Activated CD8-positive, alpha-beta T cell treated with anti-CD3 and anti-CD28 coated beads for 36 hours (primary cell): Measurements from ENCODE around the gene MACROD2. TPM values are rescaled to one million over a fixed set of nuclear protein-coding genes. Genes with fewer than 3 reads are reported as not detected.

Experiments used
- ATAC-seq: fragments of 200-7000 bp; cut with Tn5 transposase; one replicate; pipeline ENCODE4 v1.10.0; 2021; ENCODE audit warnings: mild to moderate bottlenecking, moderate library complexity
- CTCF ChIA-PET: fragments of 350-600 bp; sonication (Branson Sonifier 250); formaldehyde crosslinking; loops from one replicate; lab custom pipeline; 2021; ENCODE audit warnings: antibody characterized with exemption; lab: Charles Lee
- POLR2A ChIA-PET: fragments of 350-600 bp; sonication (Branson Sonifier 250); formaldehyde crosslinking; loops from one replicate; lab custom pipeline; 2021; ENCODE audit warnings: antibody characterized with exemption; lab: Charles Lee
- DNase-seq: peaks from one replicate; pipeline ENCODE4 v3.0.0-alpha.2; 2020
- H3K27ac Mint-ChIP-seq: one replicate; pipeline ENCODE4 v1.8.0; 2021; ENCODE audit warnings: mild to moderate bottlenecking, mixed read lengths
- H3K27me3 Mint-ChIP-seq: one replicate; pipeline ENCODE4 v1.8.0; 2021; ENCODE audit warnings: mixed read lengths
- H3K36me3 Mint-ChIP-seq: one replicate; pipeline ENCODE4 v1.8.0; 2021; ENCODE audit warnings: low read depth, mixed read lengths
- H3K4me1 Mint-ChIP-seq: one replicate; pipeline ENCODE4 v1.8.0; 2021; ENCODE audit warnings: low read depth, mixed read lengths
- H3K4me3 Mint-ChIP-seq: one replicate; pipeline ENCODE4 v1.8.0; 2021; ENCODE audit warnings: mild to moderate bottlenecking, moderate library complexity, mixed read lengths
- H3K9me3 Mint-ChIP-seq: one replicate; pipeline ENCODE4 v1.8.0; 2021; ENCODE audit warnings: mixed read lengths
- intact Hi-C: fragments of 100-400 bp; cut with micrococcal nuclease; formaldehyde crosslinking; loops from one replicate; pipeline ENCODE4 v1.10.0; 2022
- total RNA-seq, 2 experiments: library from RNA; stranded (reverse); gene quantifications; one replicate each; pipeline ENCODE4 v1.2.3, GENCODE V29; 2021
- TF ChIP-seq, protein P1 (sequence below): fragments of 200-600 bp; IDR thresholded peaks from one replicate; pipeline ENCODE4 v1.8.0; 2022; ENCODE audit warnings: antibody characterized with exemption, mild to moderate bottlenecking

Gene MACROD2
- total RNA-seq, 2 experiments from 2014 or later = not detected

DNA sequence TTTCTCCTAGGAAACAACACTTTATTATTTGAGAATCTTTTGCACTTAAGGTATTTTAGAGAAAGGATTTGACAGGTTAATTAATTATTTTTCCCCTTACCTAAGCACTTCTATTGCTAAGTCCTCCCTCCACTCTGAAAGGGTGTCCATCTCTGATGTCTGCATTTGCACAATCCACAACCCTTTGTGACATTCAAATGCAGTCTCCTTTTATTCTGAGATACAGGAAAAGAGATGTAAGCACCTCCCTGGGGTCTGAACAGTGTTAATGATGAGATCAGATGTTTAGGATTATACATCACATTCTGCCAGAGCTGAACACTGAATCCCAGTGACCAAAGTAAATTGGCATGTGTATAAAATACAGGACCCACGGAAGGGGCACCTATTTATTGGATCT, 1206.3 kb downstream of the MACROD2 start:
- peaks cover 4% of the 10 kb centered on the region for H3K4me1 Mint-ChIP-seq
- no peaks in the 10 kb centered on the region for H3K36me3 Mint-ChIP-seq
- no peak overlapping the region for H3K4me3 Mint-ChIP-seq
- peaks cover 6% of the 10 kb centered on the region for H3K9me3 Mint-ChIP-seq
- intact Hi-C loops = no loop called here
- H3K27ac Mint-ChIP-seq = no peak overlapping the region
- ATAC-seq = no peak
- DNase-seq = no peak
- TF ChIP-seq, protein P1, sequence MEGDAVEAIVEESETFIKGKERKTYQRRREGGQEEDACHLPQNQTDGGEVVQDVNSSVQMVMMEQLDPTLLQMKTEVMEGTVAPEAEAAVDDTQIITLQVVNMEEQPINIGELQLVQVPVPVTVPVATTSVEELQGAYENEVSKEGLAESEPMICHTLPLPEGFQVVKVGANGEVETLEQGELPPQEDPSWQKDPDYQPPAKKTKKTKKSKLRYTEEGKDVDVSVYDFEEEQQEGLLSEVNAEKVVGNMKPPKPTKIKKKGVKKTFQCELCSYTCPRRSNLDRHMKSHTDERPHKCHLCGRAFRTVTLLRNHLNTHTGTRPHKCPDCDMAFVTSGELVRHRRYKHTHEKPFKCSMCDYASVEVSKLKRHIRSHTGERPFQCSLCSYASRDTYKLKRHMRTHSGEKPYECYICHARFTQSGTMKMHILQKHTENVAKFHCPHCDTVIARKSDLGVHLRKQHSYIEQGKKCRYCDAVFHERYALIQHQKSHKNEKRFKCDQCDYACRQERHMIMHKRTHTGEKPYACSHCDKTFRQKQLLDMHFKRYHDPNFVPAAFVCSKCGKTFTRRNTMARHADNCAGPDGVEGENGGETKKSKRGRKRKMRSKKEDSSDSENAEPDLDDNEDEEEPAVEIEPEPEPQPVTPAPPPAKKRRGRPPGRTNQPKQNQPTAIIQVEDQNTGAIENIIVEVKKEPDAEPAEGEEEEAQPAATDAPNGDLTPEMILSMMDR = no peak
- POLR2A ChIA-PET = no interaction called here
- H3K27me3 Mint-ChIP-seq = no peaks in the 10 kb centered on the region
- CTCF ChIA-PET = no interaction called here

DNA sequence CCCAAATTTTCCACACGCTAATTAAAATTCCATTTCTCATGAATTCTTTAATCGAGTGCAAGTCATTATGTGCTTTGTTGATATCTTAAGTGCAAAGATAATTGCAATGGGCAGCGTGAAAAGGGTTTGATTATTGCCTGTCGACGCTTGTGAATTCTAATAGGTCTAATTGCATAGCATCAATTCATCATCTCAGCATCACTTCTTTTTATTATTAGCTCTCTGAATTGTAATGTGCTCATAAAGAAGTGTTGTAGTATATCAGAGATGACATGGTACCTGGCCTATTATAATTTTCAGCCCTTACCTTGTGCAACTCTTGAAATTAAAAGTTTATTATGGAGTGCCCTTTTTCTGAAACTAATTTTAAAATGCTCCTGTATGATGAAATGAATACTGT, 1208.9 kb downstream of the MACROD2 start:
- no peak overlapping the region for H3K27ac Mint-ChIP-seq
- CTCF ChIA-PET = no interaction called here
- ATAC-seq (no peak), DNase-seq (no peak)
- TF ChIP-seq, protein P1 = no peak
- H3K4me1 Mint-ChIP-seq = peaks cover 4% of the 10 kb centered on the region
- no peaks in the 10 kb centered on the region for H3K36me3 Mint-ChIP-seq
- intact Hi-C loops = no loop called here
- H3K27me3 Mint-ChIP-seq = no peaks in the 10 kb centered on the region
- POLR2A ChIA-PET = no interaction called here
- no peak overlapping the region for H3K4me3 Mint-ChIP-seq
- H3K9me3 Mint-ChIP-seq = peaks cover 15% of the 10 kb centered on the region

- Mint-ChIP-seq H3K4me3 (no peak overlapping the region), H3K4me1 (no peaks in the 10 kb centered on the region), H3K27me3 (no peaks in the 10 kb centered on the region), H3K27ac (no peak overlapping the region), H3K9me3 (peaks cover 20% of the 10 kb centered on the region), H3K36me3 (no peaks in the 10 kb centered on the region)
- CTCF ChIA-PET = no interaction called here
- TF ChIP-seq, protein P1 = no peak
- DNase-seq (no peak), ATAC-seq (no peak)
- intact Hi-C loops = no loop called here
- POLR2A ChIA-PET = no interaction called here
These were observed 1209.7 kb downstream of the MACROD2 start for GRCh38 chr20:15205028-15205427.

- Mint-ChIP-seq H3K4me3 (no peak overlapping the region), H3K4me1 (no peaks in the 10 kb centered on the region), H3K27ac (no peak overlapping the region), H3K36me3 (no peaks in the 10 kb centered on the region), H3K9me3 (peaks cover 20% of the 10 kb centered on the region), H3K27me3 (no peaks in the 10 kb centered on the region)
- ChIA-PET POLR2A (no interaction called here), CTCF (no interaction called here)
- intact Hi-C loops = no loop called here
- no peak for ATAC-seq
- TF ChIP-seq, protein P1 = no peak
- no peak for DNase-seq
These were observed 1210.4 kb downstream of the MACROD2 start for GRCh38 chr20:15205719-15206118.

GRCh38 chr20:15209537-15209936, 1214.2 kb downstream of the MACROD2 start:
- POLR2A ChIA-PET = no interaction called here
- DNase-seq (no peak), ATAC-seq (no peak)
- no peaks in the 10 kb centered on the region for H3K4me1 Mint-ChIP-seq
- H3K27me3 Mint-ChIP-seq = no peaks in the 10 kb centered on the region
- TF ChIP-seq, protein P1 = no peak
- no peak overlapping the region for H3K27ac Mint-ChIP-seq
- H3K36me3 Mint-ChIP-seq = no peaks in the 10 kb centered on the region
- intact Hi-C loops = no loop called here
- CTCF ChIA-PET = no interaction called here
- H3K4me3 Mint-ChIP-seq = no peak overlapping the region
- peaks cover 21% of the 10 kb centered on the region for H3K9me3 Mint-ChIP-seq
